HepG2 (cell line): Measurements from ENCODE around the gene ACADSB. TPM values are rescaled to one million over a fixed set of nuclear protein-coding genes. Genes with fewer than 3 reads are reported as not detected.
A peak's percentile ranks its signal among the peaks of the same experiment; 100 is the strongest.

Experiments used
- ATAC-seq: fragments of 200-7000 bp; cut with Tn5 transposase; 3 replicates; pipeline ENCODE4 v1.9.1; 2020; ENCODE audit warnings: mild to moderate bottlenecking, moderate library complexity
- BruUV-seq: library from RNA; stranded (reverse); fragments of 400-500 nt; replicated peaks from 2 replicates; lab custom pipeline; 2021; lab: Mats Ljungman, UMichigan
- CTCF ChIA-PET: fragments of 300-600 bp; formaldehyde crosslinking; extraction: SDS; loops from one replicate; lab custom pipeline; 2021; ENCODE audit warnings: low total read pairs, inconsistent platforms, low intra/inter-chr PET ratio; lab: Yijun Ruan, JAX
- POLR2A ChIA-PET: fragments of 350-600 bp; sonication (Branson Sonifier 250); formaldehyde crosslinking; loops from one replicate; lab custom pipeline; 2020; ENCODE audit warnings: antibody characterized with exemption, inconsistent platforms; lab: Yijun Ruan, JAX
- DNase-seq: peaks from one replicate; pipeline ENCODE4 v3.0.0-alpha.2; 2015; ENCODE audit warnings: low spot score
- FAIRE-seq: peaks from 3 replicates; lab custom pipeline; 2011; peaks lifted over from hg19 to GRCh38; lab: Jason Lieb, UNC
- H2AFZ ChIP-seq: one replicate; pipeline ENCODE4 v1.6.1; 2011; ENCODE audit warnings: low read length, inconsistent platforms
- H3K27ac ChIP-seq: fragments of 300-600 bp; 3 replicates; pipeline ENCODE4 v1.8.0; 2011; ENCODE audit warnings: mixed run types, mild to moderate bottlenecking, mixed read lengths, low read length, inconsistent platforms; ENCODE audit not compliant: insufficient read depth; ENCODE audit errors: extremely low read length
- H3K27me3 ChIP-seq, 2 experiments: fragments of 200-600 bp in 1 of 2; 2 replicates in 1 of 2; 3 replicates in 1 of 2; pipeline versions ENCODE4 v1.6.0 to v1.8.0; 2011; ENCODE audit warnings: low read length in 2 of 2, mild to moderate bottlenecking in 2 of 2, moderate library complexity in 2 of 2, inconsistent platforms in 1 of 2; ENCODE audit not compliant: insufficient read depth in 2 of 2, control insufficient read depth in 1 of 2
- H3K36me3 ChIP-seq, 2 experiments: fragments of 200-600 bp in 1 of 2; replicated peaks in 1 of 2; 2 replicates in 1 of 2; 3 replicates in 1 of 2; pipeline versions ENCODE4 v1.5.1 to v1.8.0; 2011; ENCODE audit warnings: low read length in 2 of 2, inconsistent platforms in 1 of 2; ENCODE audit not compliant: insufficient read depth in 2 of 2, control insufficient read depth in 1 of 2
- H3K4me1 ChIP-seq: 2 replicates; pipeline ENCODE4 v1.5.1; 2012; ENCODE audit warnings: low read length, inconsistent platforms; ENCODE audit not compliant: insufficient read depth
- H3K4me2 ChIP-seq: 2 replicates; pipeline ENCODE4 v1.6.0; 2011; ENCODE audit warnings: low read depth, low read length, inconsistent platforms
- H3K4me3 ChIP-seq, 3 experiments: fragments of 200-600 bp in 1 of 3; sonication (generic), shearing (Covaris generic) in 1 of 3; replicated peaks in 1 of 3; 2 replicates each; pipeline ENCODE4 v1.5.1; 2011 to 2016; ENCODE audit warnings: low read length in 3 of 3, inconsistent platforms in 2 of 3, low read depth in 2 of 3, mild to moderate bottlenecking in 2 of 3, control low read depth in 1 of 3, mixed read lengths in 1 of 3; ENCODE audit not compliant: insufficient read depth in 1 of 3
- H3K79me2 ChIP-seq: one replicate; pipeline ENCODE4 v1.6.1; 2011; ENCODE audit warnings: low read length, inconsistent platforms; ENCODE audit not compliant: insufficient read depth
- H3K9ac ChIP-seq: 2 replicates; pipeline ENCODE4 v1.6.0; 2011; ENCODE audit warnings: mild to moderate bottlenecking, low read depth, low read length, inconsistent platforms; ENCODE audit not compliant: insufficient read depth
- H3K9me3 ChIP-seq: 2 replicates; pipeline ENCODE4 v1.5.1; 2012; ENCODE audit warnings: mild to moderate bottlenecking, low read length
- H4K20me1 ChIP-seq: 2 replicates; pipeline ENCODE4 v1.6.0; 2011; ENCODE audit warnings: inconsistent platforms, mild to moderate bottlenecking, low read length, moderate library complexity; ENCODE audit not compliant: insufficient read depth
- CEBPB ChIP-seq: IDR thresholded peaks from 2 replicates; pipeline ENCODE4 v1.6.1; 2011; ENCODE audit warnings: low read depth, low read length, improper control_type of control experiment, borderline replicate concordance
- RFX1 ChIP-seq: fragments of 450-650 bp; IDR thresholded peaks from 2 replicates; pipeline ENCODE4 v1.6.1; 2017
- WGBS: methylation state at CpG from one replicate; pipeline ENCODE4 v1.1.6; 2017; ENCODE audit warnings: low lambda C conversion rate; 5-methylcytosine and 5-hydroxymethylcytosine counted together
- in situ Hi-C: cut with HindIII; loops from 2 replicates; pipeline ENCODE4 v1.10.0; 2017; ENCODE audit warnings: low pct_unique_long_range_greater_than_20kb; ENCODE audit not compliant: extremely low pct_ligation_motif_present
- intact Hi-C: fragments of 100-400 bp; cut with micrococcal nuclease; formaldehyde crosslinking; loops from one replicate; pipeline ENCODE4 v1.10.0; 2022; ENCODE audit not compliant: unreplicated experiment
- polyA plus RNA-seq, 8 experiments: library from polyadenylated mRNA; depleted of rRNA in 3 of 8; stranded (reverse) in 7 of 8; unstranded in 1 of 8; fragments of >200 nt; fragmentation: Illumina TruSeq in 4 of 8; extraction: Trizol in 4 of 8; gene quantifications; 2 replicates each; pipeline versions ENCODE4 v1.2.1 to v1.2.3, GENCODE V29; 2011 to 2016; ENCODE audit warnings: low read depth in 4 of 8, missing spikeins in 1 of 8, mixed read lengths in 1 of 8; ENCODE audit not compliant: insufficient read depth in 1 of 8
- total RNA-seq, 5 experiments: library from RNA; depleted of rRNA; stranded (reverse); fragments of >200 nt; fragmentation: Illumina TruSeq; extraction: Trizol; gene quantifications; 2 replicates each; pipeline ENCODE4 v1.2.3, GENCODE V29; 2016; ENCODE audit warnings: low read depth in 1 of 5
- TF ChIP-seq, protein P1 (sequence below): sonication (generic); formaldehyde crosslinking; IDR thresholded peaks from 2 replicates; pipeline ENCODE4 v1.5.1; 2020; ENCODE audit warnings: mild to moderate bottlenecking, missing genetic modification reagents, borderline replicate concordance
- TF ChIP-seq, protein P2 (sequence below): sonication (generic); formaldehyde crosslinking; IDR thresholded peaks from 2 replicates; pipeline ENCODE4 v1.4.0; 2020; ENCODE audit warnings: low read depth, mild to moderate bottlenecking, missing genetic modification reagents
- TF ChIP-seq, protein P3 (sequence below): sonication (generic); formaldehyde crosslinking; IDR thresholded peaks from 2 replicates; pipeline ENCODE4 v1.5.1; 2020; ENCODE audit warnings: mild to moderate bottlenecking, missing genetic modification reagents, moderate library complexity

ACADSB gene
- total and polyA plus RNA-seq, 2 of the 13 experiments (the other 11 are each of a cell fraction or from before 2014, with no cell fraction given): 80.0 to 87.6 TPM

DNA sequence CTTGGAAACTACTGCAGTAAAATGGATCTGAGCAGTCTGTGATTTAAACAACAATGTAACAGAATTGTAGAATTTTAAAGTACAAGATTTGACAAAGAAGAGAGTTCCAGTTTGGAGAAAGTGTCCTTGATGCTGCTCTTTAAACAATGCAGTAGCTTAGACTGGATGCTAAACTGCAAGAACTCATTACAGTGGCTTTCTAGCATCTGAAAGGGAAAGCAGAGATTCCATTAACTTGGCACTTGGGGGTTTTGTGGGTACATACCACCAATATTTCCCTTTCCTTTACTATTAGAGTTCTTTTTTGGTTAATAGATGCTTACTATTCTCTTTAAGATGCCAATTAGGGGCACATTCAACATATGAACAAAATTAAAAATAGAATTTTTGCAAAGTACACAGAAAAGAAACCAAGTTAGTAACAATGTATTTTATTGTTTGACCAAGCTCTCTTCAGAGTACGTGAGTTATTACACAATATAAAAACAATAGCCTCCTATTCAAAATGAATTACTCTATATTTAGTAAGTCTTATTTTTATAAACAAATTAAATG is 16.7 kb upstream of the ACADSB start:
- ChIA-PET POLR2A (no interaction called here), CTCF (no interaction called here)
- no peaks in the 10 kb centered on the region for H3K27me3 ChIP-seq
- peaks cover 15 to 35% of the 10 kb centered on the region in 2 experiments for H3K36me3 ChIP-seq
- FAIRE-seq (no peak), DNase-seq (no peak), ATAC-seq (no peak)
- no peak overlapping the region for H3K27ac ChIP-seq
- H2AFZ ChIP-seq: no peak overlapping the region
- BruUV-seq: no TSS peak
- no peaks in the 10 kb centered on the region for H3K9me3 ChIP-seq
- TF ChIP-seq, protein P1, sequence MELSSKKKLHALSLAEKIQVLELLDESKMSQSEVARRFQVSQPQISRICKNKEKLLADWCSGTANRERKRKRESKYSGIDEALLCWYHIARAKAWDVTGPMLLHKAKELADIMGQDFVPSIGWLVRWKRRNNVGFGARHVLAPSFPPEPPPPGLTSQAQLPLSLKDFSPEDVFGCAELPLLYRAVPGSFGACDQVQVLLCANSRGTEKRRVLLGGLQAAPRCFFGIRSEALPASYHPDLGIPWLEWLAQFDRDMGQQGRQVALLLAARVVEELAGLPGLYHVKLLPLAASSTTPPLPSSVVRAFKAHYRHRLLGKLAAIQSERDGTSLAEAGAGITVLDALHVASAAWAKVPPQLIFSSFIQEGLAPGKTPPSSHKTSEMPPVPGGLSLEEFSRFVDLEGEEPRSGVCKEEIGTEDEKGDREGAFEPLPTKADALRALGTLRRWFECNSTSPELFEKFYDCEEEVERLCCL (CRISPR knock-in tag): no peak
- TF ChIP-seq CEBPB: peak; percentile 23; the same call in 1 of the 2 replicates
- no peak for TF ChIP-seq RFX1
- TF ChIP-seq, protein P2, sequence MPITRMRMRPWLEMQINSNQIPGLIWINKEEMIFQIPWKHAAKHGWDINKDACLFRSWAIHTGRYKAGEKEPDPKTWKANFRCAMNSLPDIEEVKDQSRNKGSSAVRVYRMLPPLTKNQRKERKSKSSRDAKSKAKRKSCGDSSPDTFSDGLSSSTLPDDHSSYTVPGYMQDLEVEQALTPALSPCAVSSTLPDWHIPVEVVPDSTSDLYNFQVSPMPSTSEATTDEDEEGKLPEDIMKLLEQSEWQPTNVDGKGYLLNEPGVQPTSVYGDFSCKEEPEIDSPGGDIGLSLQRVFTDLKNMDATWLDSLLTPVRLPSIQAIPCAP: no peak
- TF ChIP-seq, protein P3, sequence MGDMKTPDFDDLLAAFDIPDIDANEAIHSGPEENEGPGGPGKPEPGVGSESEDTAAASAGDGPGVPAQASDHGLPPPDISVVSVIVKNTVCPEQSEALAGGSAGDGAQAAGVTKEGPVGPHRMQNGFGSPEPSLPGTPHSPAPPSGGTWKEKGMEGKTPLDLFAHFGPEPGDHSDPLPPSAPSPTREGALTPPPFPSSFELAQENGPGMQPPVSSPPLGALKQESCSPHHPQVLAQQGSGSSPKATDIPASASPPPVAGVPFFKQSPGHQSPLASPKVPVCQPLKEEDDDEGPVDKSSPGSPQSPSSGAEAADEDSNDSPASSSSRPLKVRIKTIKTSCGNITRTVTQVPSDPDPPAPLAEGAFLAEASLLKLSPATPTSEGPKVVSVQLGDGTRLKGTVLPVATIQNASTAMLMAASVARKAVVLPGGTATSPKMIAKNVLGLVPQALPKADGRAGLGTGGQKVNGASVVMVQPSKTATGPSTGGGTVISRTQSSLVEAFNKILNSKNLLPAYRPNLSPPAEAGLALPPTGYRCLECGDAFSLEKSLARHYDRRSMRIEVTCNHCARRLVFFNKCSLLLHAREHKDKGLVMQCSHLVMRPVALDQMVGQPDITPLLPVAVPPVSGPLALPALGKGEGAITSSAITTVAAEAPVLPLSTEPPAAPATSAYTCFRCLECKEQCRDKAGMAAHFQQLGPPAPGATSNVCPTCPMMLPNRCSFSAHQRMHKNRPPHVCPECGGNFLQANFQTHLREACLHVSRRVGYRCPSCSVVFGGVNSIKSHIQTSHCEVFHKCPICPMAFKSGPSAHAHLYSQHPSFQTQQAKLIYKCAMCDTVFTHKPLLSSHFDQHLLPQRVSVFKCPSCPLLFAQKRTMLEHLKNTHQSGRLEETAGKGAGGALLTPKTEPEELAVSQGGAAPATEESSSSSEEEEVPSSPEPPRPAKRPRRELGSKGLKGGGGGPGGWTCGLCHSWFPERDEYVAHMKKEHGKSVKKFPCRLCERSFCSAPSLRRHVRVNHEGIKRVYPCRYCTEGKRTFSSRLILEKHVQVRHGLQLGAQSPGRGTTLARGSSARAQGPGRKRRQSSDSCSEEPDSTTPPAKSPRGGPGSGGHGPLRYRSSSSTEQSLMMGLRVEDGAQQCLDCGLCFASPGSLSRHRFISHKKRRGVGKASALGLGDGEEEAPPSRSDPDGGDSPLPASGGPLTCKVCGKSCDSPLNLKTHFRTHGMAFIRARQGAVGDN (CRISPR knock-in tag): no peak
- 92% methylated on average over 1 of the region's 1 CpG for WGBS
- no peaks in the 10 kb centered on the region for H4K20me1 ChIP-seq
- H3K4me3 ChIP-seq: no peak overlapping the region
- intact Hi-C loops (no loop called here), in situ Hi-C loops (no loop called here)
- H3K4me2 ChIP-seq: no peak overlapping the region
- no peaks in the 10 kb centered on the region for H3K4me1 ChIP-seq
- H3K9ac ChIP-seq: no peak overlapping the region
- no peaks in the 10 kb centered on the region for H3K79me2 ChIP-seq
